Body of pancreas (tissue), 4 donors: ENCODE results near the gene FAM13B. TPM values are rescaled to one million over a fixed set of nuclear protein-coding genes. Genes with fewer than 3 reads are reported as not detected.
A peak's percentile ranks its signal among the peaks of the same experiment; 100 is the strongest.

Source experiments
- ATAC-seq: fragments of 150-250 bp; one replicate; pipeline ENCODE4 v1.9.1; 2016
- DNase-seq, 4 donors: peaks; one replicate each; pipeline ENCODE4 v3.0.0-alpha.2; 2019
- H3K27ac ChIP-seq, 4 donors: fragments of 200-600 bp; sonication (generic); 1 replicate in 3 of 4; 2 replicates in 1 of 4; pipeline versions ENCODE4 v1.5.1 to v1.6.1; 2016 to 2019; ENCODE audit warnings: mild to moderate bottlenecking in 1 of 4, mixed read lengths in 1 of 4, moderate library complexity in 1 of 4
- H3K27me3 ChIP-seq, 2 donors: fragments of 200-600 bp; sonication (generic); one replicate each; pipeline ENCODE4 v1.6.0; 2016; ENCODE audit warnings: mild to moderate bottlenecking in 1 of 2
- H3K36me3 ChIP-seq, 2 donors: fragments of 200-600 bp; sonication (generic); replicated peaks in 1 of 2; 2 replicates each; pipeline ENCODE4 v1.5.1; 2016; ENCODE audit warnings: low read depth in 2 of 2; ENCODE audit not compliant: insufficient read depth in 1 of 2
- H3K4me1 ChIP-seq: fragments of 200-600 bp; sonication (generic); one replicate; pipeline ENCODE4 v1.6.0; 2016
- H3K4me3 ChIP-seq, 2 donors: fragments of 200-600 bp; sonication (generic); 1 replicate in 1 of 2; 2 replicates in 1 of 2; pipeline ENCODE4 v1.5.1; 2016 to 2019
- H3K9me3 ChIP-seq, 3 donors: fragments of 200-600 bp; sonication (generic); 1 replicate in 2 of 3; 2 replicates in 1 of 3; pipeline ENCODE4 v1.5.1; 2016
- POLR2A ChIP-seq, 3 donors: fragments of 450-650 bp; IDR thresholded peaks; one replicate each; pipeline ENCODE4 v1.6.1; 2016; ENCODE audit warnings: antibody characterized with exemption in 3 of 3, mild to moderate bottlenecking in 2 of 3
- WGBS, 2 donors: methylation state at CpG; one replicate each; pipeline ENCODE4 v1.1.5; 2017; 5-methylcytosine and 5-hydroxymethylcytosine counted together
- intact Hi-C: fragments of 100-400 bp; cut with DNase I; formaldehyde crosslinking; loops from one replicate; pipeline ENCODE4 v1.15.1; 2023
- total RNA-seq, 2 donors: library from RNA; depleted of rRNA; stranded (reverse); fragments of >200 nt; gene quantifications; one replicate each; pipeline ENCODE4 v1.1.0, GENCODE V29; 2016
- TF ChIP-seq, protein P1 (sequence below), 7 experiments: fragments of 450-650 bp in 4 of 7; fragments of 200-600 bp in 3 of 7; sonication (generic) in 3 of 7; IDR thresholded peaks; one replicate each; pipeline ENCODE4 v1.5.1; 2016 to 2019; ENCODE audit warnings: antibody characterized with exemption in 7 of 7

The FAM13B gene
- total RNA-seq, 2 donors from 2014 or later = 25.9 to 53.7 TPM

DNA sequence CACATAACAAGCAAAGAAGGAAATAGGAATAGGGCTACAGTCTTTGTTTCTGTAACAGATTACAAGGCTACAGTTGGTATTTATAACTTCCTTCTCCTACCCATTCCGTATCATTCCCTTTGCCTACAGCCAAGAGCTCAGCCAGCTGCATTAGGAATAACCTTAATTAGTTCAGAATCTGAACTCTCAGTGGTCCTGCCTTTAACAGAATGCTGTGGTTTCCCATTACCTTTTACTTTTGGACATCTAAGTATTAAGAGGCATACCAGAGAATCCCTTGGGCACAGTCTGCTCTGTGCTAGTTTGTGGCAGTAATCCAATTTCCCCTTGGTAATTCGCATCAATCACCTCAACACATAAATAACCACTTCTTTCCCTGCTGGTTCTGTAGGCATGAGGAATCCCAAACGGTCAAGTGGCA, 99.4 kb downstream of the FAM13B start:
- DNase-seq (no peak), ATAC-seq (peak; percentile 33)
- Histone ChIP-seq H3K9me3 (no peaks in the 10 kb centered on the region), H3K27ac (peak overlapping the region in 2 of 4 donors; percentile 20 to 40), H3K27me3 (no peaks in the 10 kb centered on the region), H3K4me1 (peaks cover 9% of the 10 kb centered on the region), H3K4me3 (no peak overlapping the region), H3K36me3 (no peaks in the 10 kb centered on the region)
- WGBS, 2 donors = 40 to 45% methylated on average over 3 of the region's 3 CpGs
- intact Hi-C loops = no loop called here
- no peak for TF ChIP-seq POLR2A (IDR thresholded peaks at IDR 0.05)
- TF ChIP-seq, protein P1, sequence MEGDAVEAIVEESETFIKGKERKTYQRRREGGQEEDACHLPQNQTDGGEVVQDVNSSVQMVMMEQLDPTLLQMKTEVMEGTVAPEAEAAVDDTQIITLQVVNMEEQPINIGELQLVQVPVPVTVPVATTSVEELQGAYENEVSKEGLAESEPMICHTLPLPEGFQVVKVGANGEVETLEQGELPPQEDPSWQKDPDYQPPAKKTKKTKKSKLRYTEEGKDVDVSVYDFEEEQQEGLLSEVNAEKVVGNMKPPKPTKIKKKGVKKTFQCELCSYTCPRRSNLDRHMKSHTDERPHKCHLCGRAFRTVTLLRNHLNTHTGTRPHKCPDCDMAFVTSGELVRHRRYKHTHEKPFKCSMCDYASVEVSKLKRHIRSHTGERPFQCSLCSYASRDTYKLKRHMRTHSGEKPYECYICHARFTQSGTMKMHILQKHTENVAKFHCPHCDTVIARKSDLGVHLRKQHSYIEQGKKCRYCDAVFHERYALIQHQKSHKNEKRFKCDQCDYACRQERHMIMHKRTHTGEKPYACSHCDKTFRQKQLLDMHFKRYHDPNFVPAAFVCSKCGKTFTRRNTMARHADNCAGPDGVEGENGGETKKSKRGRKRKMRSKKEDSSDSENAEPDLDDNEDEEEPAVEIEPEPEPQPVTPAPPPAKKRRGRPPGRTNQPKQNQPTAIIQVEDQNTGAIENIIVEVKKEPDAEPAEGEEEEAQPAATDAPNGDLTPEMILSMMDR (IDR thresholded peaks at IDR 0.05) = no peak

DNA sequence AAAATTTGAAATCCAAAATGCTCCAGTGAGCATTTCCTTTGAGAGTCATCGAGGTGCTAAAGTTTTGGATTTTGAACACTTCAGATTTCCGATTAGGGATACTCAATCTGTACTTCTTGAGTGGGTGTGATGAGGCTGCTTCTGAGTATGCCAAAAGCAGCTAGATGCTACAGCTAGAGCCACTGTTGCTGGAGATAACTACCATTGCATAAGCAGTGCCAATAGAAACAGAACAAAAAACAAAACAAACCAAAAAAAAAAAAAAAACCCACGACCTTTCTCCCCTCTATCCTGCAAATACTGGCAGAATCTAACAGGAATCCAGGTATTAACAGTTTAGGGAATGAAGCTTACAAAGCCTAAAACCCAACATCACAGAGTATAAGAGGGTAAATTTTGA, 100.1 kb downstream of the FAM13B start:
- H3K36me3 ChIP-seq = no peaks in the 10 kb centered on the region
- peak overlapping the region in 1 of 4 donors; percentile 20 for H3K27ac ChIP-seq
- no peaks in the 10 kb centered on the region for H3K27me3 ChIP-seq
- intact Hi-C loops = no loop called here
- 59 to 63% methylated on average over 3 of the region's 3 CpGs for WGBS, 2 donors
- DNase-seq (no peak), ATAC-seq (no peak)
- TF ChIP-seq POLR2A (IDR thresholded peaks at IDR 0.05) = no peak
- TF ChIP-seq, protein P1 (IDR thresholded peaks at IDR 0.05) = no peak
- no peaks in the 10 kb centered on the region for H3K9me3 ChIP-seq
- no peak overlapping the region for H3K4me3 ChIP-seq
- peaks cover 9% of the 10 kb centered on the region for H3K4me1 ChIP-seq

DNA sequence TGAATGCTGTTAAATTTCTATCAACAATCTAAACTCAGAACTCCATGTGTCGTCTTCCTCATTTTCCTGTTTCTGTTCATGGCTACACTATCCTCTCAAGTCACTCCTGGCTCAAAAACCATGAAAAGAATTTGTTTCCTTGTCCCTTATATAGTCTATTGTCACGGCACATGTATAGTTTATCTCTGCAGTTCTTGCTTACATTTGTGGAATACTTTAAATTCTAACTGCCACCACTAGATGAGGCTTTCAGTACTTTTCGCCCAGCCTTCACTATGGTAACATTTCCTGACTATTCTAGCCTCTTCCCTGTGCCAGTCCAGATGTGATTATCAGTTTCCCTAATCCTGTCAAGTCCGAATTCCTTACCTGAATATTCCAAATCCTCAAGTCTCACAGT, 109.0 kb downstream of the FAM13B start:
- Histone ChIP-seq H3K4me1 (no peaks in the 10 kb centered on the region), H3K4me3 (no peak overlapping the region), H3K27ac (no peak overlapping the region), H3K27me3 (no peaks in the 10 kb centered on the region), H3K9me3 (no peaks in the 10 kb centered on the region), H3K36me3 (no peaks in the 10 kb centered on the region)
- TF ChIP-seq POLR2A (IDR thresholded peaks at IDR 0.05) = no peak
- TF ChIP-seq, protein P1 (IDR thresholded peaks at IDR 0.05) = no peak
- intact Hi-C loops = no loop called here
- WGBS, 2 donors = 62 to 74% methylated on average over 4 of the region's 4 CpGs
- no peak for ATAC-seq
- no peak for DNase-seq

DNA sequence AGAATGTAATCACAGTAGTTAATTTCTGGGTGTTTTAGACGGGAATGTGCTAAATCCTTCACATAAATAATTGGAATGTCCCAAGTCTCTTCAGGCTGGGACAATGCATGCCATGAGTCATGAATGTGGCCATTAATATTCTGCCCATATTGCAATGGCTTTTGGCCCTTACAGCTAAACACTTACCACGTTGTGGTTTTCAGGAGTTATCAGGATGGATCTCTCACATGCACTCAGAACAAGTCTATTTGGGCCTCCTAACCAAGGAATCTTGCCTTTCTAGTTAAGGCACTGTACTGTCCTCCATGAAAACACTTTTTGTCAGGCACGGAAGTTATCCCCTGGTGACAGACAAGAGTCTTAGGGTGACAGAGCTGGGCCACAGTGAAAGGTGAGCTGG, 110.9 kb downstream of the FAM13B start:
- DNase-seq = no peak
- no peaks in the 10 kb centered on the region for H3K27me3 ChIP-seq
- H3K9me3 ChIP-seq = no peaks in the 10 kb centered on the region
- H3K4me1 ChIP-seq = no peaks in the 10 kb centered on the region
- no peak overlapping the region for H3K27ac ChIP-seq
- H3K36me3 ChIP-seq = no peaks in the 10 kb centered on the region
- ATAC-seq = no peak
- TF ChIP-seq, protein P1 (IDR thresholded peaks at IDR 0.05) = no peak
- TF ChIP-seq POLR2A (IDR thresholded peaks at IDR 0.05) = no peak
- H3K4me3 ChIP-seq = no peak overlapping the region
- 52 to 65% methylated on average over 3 of the region's 3 CpGs for WGBS, 2 donors
- intact Hi-C loops = no loop called here

DNA sequence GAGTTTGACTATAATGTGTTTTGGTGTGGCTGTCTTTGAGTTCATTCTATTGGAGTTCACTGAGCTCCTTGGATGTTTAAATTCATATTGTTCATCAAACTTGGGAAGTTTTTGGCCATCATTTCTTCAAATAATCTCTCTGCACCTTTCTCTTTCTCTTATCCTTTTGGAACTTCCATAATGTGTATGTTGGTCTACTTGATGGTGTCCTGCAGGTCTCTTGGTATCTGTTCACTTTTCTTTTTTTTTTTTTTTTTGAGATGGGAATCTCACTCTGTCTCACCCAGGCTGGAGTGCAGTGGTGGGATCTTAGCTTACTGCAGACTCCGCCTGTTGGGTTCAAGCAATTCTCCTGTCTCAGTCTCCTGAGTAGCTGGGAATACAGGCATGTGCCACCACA, 116.0 kb downstream of the FAM13B start:
- TF ChIP-seq, protein P1 (IDR thresholded peaks at IDR 0.05) = no peak
- TF ChIP-seq POLR2A (IDR thresholded peaks at IDR 0.05) = no peak
- no peak for ATAC-seq
- H3K36me3 ChIP-seq = no peaks in the 10 kb centered on the region
- no peak for DNase-seq
- H3K4me1 ChIP-seq = no peaks in the 10 kb centered on the region
- no peak overlapping the region for H3K4me3 ChIP-seq
- WGBS, 2 donors = 91 to 100% methylated on average over 1 of the region's 1 CpG
- H3K27ac ChIP-seq = no peak overlapping the region
- intact Hi-C loops = no loop called here
- H3K9me3 ChIP-seq = peaks cover 0 to 6% (median 0%) of the 10 kb centered on the region in 3 donors
- no peaks in the 10 kb centered on the region for H3K27me3 ChIP-seq
